COLO829 (cell line): ENCODE measurements around the gene SWAP70.
A peak's percentile ranks its signal among the peaks of the same experiment; 100 is the strongest.
"Not testable (repeated sequence)": the region's sequence is repeated elsewhere in the genome, so short reads cannot be mapped to it uniquely, and the experiment has no call there.

Source experiments
- DNase-seq: peaks from one replicate; pipeline ENCODE4 v3.0.0; 2012; ENCODE audit warnings: low spot score

SWAP70 gene

GRCh38 chr11:9663699-9664275 lies at the start of gene SWAP70:
Gene SWAP70 (plus strand): TSS chr11:9664077. CDS start chr11:9664180, 103 bp downstream.
- DNase-seq, result peak; percentile 81

GRCh38 chr11:9615031-9615451 lies 48.8 kb upstream of the SWAP70 start:
- DNase-seq, result no peak

GRCh38 chr11:9616042-9616675 lies 47.7 kb upstream of the SWAP70 start:
- DNase-seq, result no peak

DNA sequence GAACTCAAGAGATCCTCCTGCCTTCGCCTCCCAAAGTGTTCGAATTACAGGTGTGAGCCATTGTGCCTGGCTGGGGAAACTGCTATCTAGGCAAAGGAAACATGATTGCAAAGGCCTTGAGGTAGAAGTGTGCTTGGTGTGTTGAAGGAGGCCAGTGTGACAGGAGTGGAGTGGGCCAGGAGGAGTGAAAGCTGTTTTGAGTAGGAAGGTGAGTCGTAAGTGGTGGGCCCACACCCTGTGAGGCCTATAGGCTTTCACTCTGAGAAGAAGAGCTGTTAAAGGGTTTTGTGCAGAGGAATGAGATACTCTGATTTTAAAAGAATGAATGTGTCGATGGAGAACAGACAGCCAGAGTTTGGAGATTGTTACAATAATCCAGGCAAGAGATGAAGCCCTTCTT lies 47.0 kb upstream of the SWAP70 start:
- no peak for DNase-seq

DNA sequence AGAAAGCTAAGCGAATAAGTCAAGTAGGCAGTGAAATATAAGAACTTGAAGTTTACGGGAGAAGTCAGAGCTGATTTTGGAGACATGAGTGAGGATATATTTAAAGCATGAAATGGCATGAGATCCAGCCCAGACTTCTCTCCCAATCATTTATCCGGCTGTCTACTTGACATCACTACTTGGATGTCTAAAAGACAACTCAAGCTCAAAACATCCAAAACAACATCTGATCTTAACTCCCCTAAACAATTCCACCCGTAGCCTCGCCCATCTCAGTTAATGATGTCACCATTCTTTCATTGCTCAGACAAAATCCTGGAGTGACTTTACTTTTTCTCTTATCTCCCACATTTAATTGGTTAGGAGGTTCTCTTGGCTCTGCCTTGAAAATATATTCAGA lies 45.9 kb upstream of the SWAP70 start:
- DNase-seq, result no peak

GRCh38 chr11:9619004-9619403 lies 44.9 kb upstream of the SWAP70 start:
- DNase-seq, result no peak

GRCh38 chr11:9619971-9620370 lies 43.9 kb upstream of the SWAP70 start:
- DNase-seq, result no peak

DNA sequence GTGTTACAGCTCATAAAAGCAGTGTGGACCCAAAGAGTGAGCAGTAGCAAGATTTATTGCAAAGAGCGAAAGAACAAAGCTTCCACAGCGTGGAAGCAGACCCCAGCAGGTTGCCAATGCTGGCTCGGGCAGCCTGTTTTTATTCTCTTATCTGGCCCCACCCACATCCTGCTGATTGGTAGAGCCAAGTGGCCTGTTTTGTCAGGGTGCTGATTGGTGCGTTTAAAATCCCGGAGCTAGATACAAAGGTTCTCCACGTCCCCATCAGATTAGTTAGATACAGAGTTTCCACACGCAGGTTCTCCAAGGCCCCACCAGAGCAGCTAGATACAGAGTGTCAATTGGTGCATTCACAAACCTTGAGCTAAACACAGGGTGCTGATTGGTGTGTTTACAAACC lies 41.5 kb upstream of the SWAP70 start:
- DNase-seq, result not testable (repeated sequence)

- not testable (repeated sequence) for DNase-seq
Observed at GRCh38 chr11:9623053-9623452, 40.8 kb upstream of the SWAP70 start.

GRCh38 chr11:9624448-9624847 lies 39.4 kb upstream of the SWAP70 start:
- DNase-seq, result no peak

- no peak for DNase-seq
Observed at GRCh38 chr11:9625162-9625561, 38.7 kb upstream of the SWAP70 start.

DNA sequence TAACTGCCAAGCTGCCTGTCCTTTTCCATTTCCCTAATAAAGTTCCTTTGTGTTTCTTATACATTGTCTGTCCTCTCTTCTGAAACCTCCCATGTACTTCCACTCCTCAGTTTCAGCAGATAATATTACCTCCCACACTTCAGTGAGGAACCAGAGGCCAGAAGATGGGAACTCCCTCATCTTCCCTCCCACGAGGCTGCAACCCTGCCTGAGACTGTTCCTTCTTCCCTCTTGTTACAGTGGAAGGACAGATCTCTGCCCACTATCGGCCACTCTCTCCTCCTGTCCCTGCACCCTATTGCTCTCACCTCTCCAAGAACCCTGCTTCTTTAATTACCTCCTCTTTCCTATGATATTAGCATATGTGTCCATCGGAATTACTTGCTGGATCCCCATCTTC lies 38.1 kb upstream of the SWAP70 start:
- DNase-seq, result no peak

DNA sequence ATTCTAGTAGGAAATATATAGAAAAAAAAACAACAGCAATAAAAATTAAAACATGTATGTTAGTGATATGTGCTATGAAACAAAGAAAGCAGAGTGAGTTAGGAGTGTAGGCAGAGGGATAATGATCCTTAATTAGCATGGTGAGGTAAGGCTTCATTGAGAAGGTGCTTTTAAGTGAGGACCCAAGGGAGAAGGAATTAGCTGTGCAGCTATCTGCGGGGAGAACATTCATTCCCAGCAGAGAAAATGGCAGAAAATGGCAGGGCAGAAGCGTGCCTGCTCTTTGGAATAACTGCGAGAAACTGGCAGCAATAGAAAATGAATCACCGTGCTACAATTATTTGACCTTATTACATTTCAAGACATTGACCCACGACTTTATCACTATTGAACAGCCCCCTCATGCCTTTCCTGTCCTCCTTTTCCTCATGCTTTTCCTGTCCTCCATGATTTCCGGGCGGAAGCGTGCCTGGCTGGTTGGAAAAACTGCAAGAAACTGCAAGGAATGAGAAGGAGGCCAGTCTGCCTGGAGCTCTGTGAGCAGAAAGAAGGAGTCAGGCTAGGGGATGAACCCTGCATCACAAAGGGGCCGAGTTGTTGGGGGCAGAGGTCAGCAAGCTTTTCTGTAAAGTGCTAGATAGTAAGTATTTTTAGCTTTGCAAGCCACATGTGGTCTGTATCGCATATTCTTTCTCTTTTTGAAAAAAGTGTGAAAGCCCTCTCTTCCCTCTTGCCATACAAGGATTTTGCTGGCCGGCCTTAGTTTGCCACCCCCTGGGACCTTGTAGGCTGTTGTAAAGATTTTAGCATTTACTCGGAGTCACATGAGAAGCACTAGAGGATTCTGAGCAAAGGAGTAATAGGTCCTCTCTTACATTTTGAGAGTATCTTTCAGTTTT lies 37.1 kb upstream of the SWAP70 start:
- DNase-seq, result no peak

DNA sequence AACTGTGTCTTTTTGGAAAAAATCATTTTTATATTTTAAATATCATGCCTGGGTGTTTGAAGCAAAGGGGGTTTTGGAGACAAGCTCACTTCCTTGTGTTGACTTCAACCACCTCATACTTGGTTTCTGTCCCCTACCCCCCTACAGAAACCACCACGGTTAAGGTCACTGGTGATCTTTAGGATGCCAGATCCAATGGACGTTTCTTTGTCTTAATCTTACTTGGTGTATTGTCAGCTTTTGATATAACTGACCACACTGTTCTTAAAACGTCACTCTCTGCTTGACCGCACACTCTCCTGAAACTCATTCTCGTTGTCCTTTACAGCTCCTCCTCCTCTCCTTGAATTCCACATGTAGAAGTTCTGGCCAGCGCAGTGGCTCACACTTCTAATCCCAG lies 34.8 kb upstream of the SWAP70 start:
- DNase-seq, result no peak

- no peak for DNase-seq
Observed at GRCh38 chr11:9633679-9634078, 30.2 kb upstream of the SWAP70 start.

GRCh38 chr11:9636691-9637090 lies 27.2 kb upstream of the SWAP70 start:
- DNase-seq, result no peak

- no peak for DNase-seq
Observed at GRCh38 chr11:9639099-9639498, 24.8 kb upstream of the SWAP70 start.

DNA sequence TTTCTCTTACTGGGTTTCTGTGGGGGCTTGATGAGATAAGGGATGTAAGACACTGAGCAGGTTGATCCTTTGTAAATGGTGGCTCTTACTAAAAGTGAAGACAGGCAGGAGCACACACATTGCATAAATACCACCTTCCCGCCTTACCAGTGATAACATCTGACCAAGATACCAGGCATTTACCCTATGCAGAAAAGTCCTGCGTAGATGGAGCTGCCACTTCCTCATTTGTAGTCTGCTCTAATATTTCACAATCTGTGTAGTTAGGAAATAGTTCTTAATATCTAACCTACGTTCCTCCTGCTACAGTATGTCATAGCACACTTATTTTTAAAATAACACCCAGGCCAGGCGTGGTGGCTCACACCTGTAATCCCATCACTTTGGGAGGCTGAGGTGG lies 23.9 kb upstream of the SWAP70 start:
- DNase-seq, result no peak

DNA sequence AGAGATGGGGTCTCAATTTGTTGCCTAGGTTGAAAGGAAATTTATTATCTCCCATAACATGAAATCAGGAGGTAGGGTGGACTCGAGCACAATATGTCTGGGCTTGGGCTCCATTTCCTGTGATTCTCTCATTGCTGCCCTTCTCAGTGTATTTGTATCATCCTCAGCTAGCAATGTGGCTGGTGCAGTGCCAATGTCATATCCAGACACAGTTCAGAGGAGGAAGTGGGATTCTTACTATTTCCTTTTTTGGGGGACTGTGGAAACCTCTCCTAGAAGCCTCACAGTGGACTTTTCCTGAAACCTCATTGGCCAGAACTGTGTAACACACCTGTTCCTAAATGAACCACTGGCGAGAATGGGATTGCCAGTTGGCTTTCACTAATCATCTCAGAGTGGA lies 21.0 kb upstream of the SWAP70 start:
- DNase-seq, result no peak

DNA sequence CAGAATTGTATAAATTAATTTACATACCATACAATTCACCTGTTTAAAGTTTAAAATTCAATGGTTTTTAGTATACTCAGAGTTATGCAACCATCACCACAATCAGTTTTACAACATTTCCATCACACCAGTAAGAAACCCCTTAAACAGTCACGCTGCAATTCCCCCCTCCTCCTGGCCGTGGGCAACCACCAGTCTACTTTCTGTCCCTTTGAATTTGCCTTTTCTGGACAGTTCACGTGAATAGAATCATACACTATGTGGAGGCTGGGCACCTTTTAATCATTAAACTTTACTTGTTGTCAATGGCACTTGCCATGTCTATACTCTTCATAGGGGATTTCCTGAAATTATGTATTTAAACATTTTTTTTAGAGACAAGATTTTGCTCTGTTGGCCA lies 20.1 kb upstream of the SWAP70 start:
- DNase-seq, result no peak

DNA sequence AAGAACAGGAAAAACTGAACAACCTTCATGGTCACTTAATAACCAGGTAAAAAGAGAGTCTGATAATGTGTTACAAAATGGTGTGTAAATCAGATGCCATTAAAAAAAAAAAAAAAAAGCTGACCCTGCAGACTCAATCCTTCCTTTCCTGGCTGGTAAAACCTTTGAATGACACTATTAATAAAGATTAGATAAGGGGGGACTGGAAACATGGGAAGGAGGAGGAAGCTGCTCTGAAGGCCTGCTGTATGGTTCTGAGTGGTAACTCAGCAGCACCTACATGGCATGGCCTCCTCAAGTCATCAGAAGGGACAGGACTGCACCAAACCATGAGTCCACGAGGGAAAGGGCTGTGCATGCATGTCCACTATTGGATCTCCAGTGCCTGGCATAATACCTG lies 18.0 kb upstream of the SWAP70 start:
- no peak for DNase-seq

DNA sequence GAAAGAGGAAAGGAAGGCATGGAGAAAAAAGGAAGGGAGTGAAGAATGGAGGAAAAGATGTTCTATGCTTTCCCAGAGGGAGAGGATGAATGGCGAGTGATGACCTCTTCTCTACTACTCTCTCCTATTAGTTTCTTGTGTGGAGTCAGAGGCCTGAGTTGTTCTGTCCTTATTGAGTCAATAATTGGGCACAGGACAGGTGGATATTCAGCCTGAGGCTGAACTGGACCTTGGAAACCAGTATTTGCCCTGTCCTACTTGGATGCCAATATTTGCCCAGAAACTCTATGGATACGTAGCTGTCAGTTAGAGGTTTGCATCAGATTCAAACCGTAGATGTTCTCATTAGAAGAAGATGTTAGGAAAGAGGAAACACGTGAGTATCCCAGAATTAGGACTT lies 17.6 kb upstream of the SWAP70 start:
- no peak for DNase-seq

DNA sequence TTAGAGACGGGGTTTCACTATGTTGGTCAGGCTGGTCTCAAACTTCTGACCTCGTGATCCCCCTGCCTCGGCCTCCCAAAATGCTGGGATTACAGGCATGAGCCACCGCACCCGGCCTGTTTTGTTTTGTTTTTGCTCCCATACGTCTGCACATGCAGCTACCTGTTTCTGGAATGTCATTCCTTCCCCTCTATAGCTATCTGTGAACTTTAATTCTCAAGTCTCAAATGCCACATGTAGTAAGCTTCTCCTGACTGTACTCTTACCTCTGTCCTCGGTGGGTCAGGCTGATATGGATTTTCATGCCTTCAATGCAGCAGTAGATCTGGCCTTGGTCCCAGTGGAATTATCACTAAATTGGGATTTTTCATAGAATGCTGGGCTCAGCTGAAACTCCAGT lies 12.4 kb upstream of the SWAP70 start:
- no peak for DNase-seq
